GM10266 (cell line): ENCODE data around the gene ZNF324B.
"Not testable (repeated sequence)": the region's sequence is repeated elsewhere in the genome, so short reads cannot be mapped to it uniquely, and the experiment has no call there.

Experiments used
- DNase-seq: peaks from one replicate; pipeline ENCODE4 v3.0.0; 2012; ENCODE audit errors: extremely low spot score
- CTCF ChIP-seq: IDR thresholded peaks from 2 replicates; pipeline ENCODE4 v1.5.1; 2012; ENCODE audit warnings: mild to moderate bottlenecking, low read depth; ENCODE audit not compliant: control insufficient read depth, insufficient read depth; ENCODE audit errors: missing control alignments

The ZNF324B gene

GRCh38 chr19:58451358-58452101 lies at the start of gene ZNF324B:
TSS of gene ZNF324B (plus strand) at chr19:58451622. CDS start at chr19:58453702, 2,080 bp downstream.
- DNase-seq = peak; percentile 96
- no peak for TF ChIP-seq CTCF

GRCh38 chr19:58401840-58402421 lies 49.5 kb upstream of the ZNF324B start:
- TF ChIP-seq CTCF = no peak
- no peak for DNase-seq

GRCh38 chr19:58403920-58404478 lies 47.4 kb upstream of the ZNF324B start:
- DNase-seq = not testable (repeated sequence)

- peak; percentile 26 for DNase-seq
These were observed 44.4 kb upstream of the ZNF324B start for GRCh38 chr19:58406818-58407657.

GRCh38 chr19:58407658-58408151 lies 43.7 kb upstream of the ZNF324B start:
- TF ChIP-seq CTCF = no peak
- peak; percentile 32 for DNase-seq

More at GRCh38 chr19:58406818-58407657, 44.4 kb upstream of the ZNF324B start:
- TF ChIP-seq CTCF = no peak

GRCh38 chr19:58408152-58409009 lies 43.0 kb upstream of the ZNF324B start, which contains the start of gene ZNF584:
TSS of gene ZNF584 (plus strand) at chr19:58408649. CDS start at chr19:58409148, 499 bp downstream.
- peak; percentile 29 for TF ChIP-seq CTCF
- DNase-seq = peak; percentile 96
